Kidney (tissue), 14 donors: ENCODE measurements around the gene PSME2. TPM values are rescaled to one million over a fixed set of nuclear protein-coding genes. Genes with fewer than 3 reads are reported as not detected.

ENCODE experiments used
- DNase-seq, 5 donors: peaks; one replicate each; pipeline ENCODE4 v3.0.0-alpha.2; 2013 to 2020
- FAIRE-seq: peaks from 2 replicates; lab custom pipeline; 2012; peaks lifted over from hg19 to GRCh38; lab: Jason Lieb, UNC
- H3K27ac ChIP-seq, 2 donors: one replicate each; pipeline ENCODE4 v1.7.0; 2013; ENCODE audit warnings: low read depth in 2 of 2, low read length in 2 of 2, inconsistent platforms in 1 of 2
- H3K27me3 ChIP-seq: one replicate; pipeline ENCODE4 v1.7.1; 2013; ENCODE audit warnings: low read length, inconsistent platforms; ENCODE audit not compliant: control insufficient read depth, insufficient read depth
- H3K36me3 ChIP-seq, 3 donors: one replicate each; pipeline versions ENCODE4 v1.7.0 to v1.7.1; 2013; ENCODE audit warnings: low read length in 3 of 3, control low read depth in 1 of 3, inconsistent platforms in 1 of 3; ENCODE audit not compliant: insufficient read depth in 3 of 3, control insufficient read depth in 2 of 3
- H3K4me1 ChIP-seq, 3 donors: one replicate each; pipeline versions ENCODE4 v1.7.0 to v1.7.1; 2013; ENCODE audit warnings: low read length in 3 of 3, inconsistent platforms in 1 of 3, low read depth in 1 of 3; ENCODE audit not compliant: control insufficient read depth in 2 of 3, insufficient read depth in 2 of 3
- H3K4me3 ChIP-seq, 3 donors: one replicate each; pipeline versions ENCODE4 v1.7.0 to v1.8.1; 2013; ENCODE audit warnings: low read length in 3 of 3, control low read depth in 1 of 3, inconsistent platforms in 1 of 3
- H3K9ac ChIP-seq, 3 donors: one replicate each; pipeline versions ENCODE4 v1.7.0 to v1.7.1; 2013; ENCODE audit warnings: low read length in 3 of 3, control low read depth in 1 of 3, inconsistent platforms in 1 of 3
- H3K9me3 ChIP-seq, 3 donors: one replicate each; pipeline versions ENCODE4 v1.7.0 to v1.7.1; 2013; ENCODE audit warnings: low read length in 3 of 3, control low read depth in 1 of 3, inconsistent platforms in 1 of 3; ENCODE audit not compliant: control insufficient read depth in 2 of 3, insufficient read depth in 1 of 3
- intact Hi-C: fragments of 100-400 bp; cut with DNase I; formaldehyde crosslinking; loops from one replicate; pipeline ENCODE4 v1.11.1; 2022
- polyA plus RNA-seq: library from polyadenylated mRNA; stranded (reverse); fragments of 350-450 nt; fragmentation: Illumina TruSeq; extraction: RNeasy Lipid Tissue Mini Kit (QIAGEN cat#74804); gene quantifications from one replicate; pipeline ENCODE4 v1.2.3, GENCODE V29; 2014; ENCODE audit warnings: low read depth, low replicate concordance; ENCODE audit not compliant: insufficient read depth
- total RNA-seq: library from RNA; stranded (reverse); fragmentation: NEBNext Ultra II Directional; extraction: Animal tissue kit (Norgen Biotek cat#: 25700); gene quantifications from one replicate; pipeline ENCODE4 v1.2.1, GENCODE V29; 2021
- TF ChIP-seq, protein P1 (sequence below): IDR thresholded peaks from 3 replicates; pipeline ENCODE4 v1.5.1; 2012; ENCODE audit warnings: mild to moderate bottlenecking, moderate library complexity, borderline replicate concordance; ENCODE audit not compliant: insufficient read depth; ENCODE audit errors: extremely low read depth
- donor health status: control.
- donor health status: control.
- donor health status: control.
- donor health status: control.
- donor health status: control.
- donor health status: DM: yes; HTN: yes; CAD: no.
- donor health status: Normal renal cell carcinoma (clear cell type).

PSME2 gene
- total and polyA plus RNA-seq, 2 donors from 2014 or later = 148 to 289 TPM

DNA sequence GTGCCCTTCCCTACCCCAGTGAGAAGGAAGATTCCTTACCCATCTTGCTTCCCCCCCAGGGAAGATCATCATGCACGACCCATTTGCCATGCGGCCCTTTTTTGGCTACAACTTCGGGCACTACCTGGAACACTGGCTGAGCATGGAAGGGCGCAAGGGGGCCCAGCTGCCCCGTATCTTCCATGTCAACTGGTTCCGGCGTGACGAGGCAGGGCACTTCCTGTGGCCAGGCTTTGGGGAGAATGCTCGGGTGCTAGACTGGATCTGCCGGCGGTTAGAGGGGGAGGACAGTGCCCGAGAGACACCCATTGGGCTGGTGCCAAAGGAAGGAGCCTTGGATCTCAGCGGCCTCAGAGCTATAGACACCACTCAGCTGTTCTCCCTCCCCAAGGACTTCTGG, 43.0 kb downstream of the PSME2 start:
- H3K27me3 ChIP-seq = no peaks in the 10 kb centered on the region
- H3K4me3 ChIP-seq = no peak overlapping the region
- H3K27ac ChIP-seq = no peak overlapping the region
- H3K4me1 ChIP-seq = peaks cover 0 to 2% (median 0%) of the 10 kb centered on the region in 3 donors
- peaks cover 0 to 17% (median 15%) of the 10 kb centered on the region in 3 donors for H3K36me3 ChIP-seq
- H3K9ac ChIP-seq = no peak overlapping the region
- no peaks in the 10 kb centered on the region for H3K9me3 ChIP-seq
- intact Hi-C loops = no loop called here
- TF ChIP-seq, protein P1, sequence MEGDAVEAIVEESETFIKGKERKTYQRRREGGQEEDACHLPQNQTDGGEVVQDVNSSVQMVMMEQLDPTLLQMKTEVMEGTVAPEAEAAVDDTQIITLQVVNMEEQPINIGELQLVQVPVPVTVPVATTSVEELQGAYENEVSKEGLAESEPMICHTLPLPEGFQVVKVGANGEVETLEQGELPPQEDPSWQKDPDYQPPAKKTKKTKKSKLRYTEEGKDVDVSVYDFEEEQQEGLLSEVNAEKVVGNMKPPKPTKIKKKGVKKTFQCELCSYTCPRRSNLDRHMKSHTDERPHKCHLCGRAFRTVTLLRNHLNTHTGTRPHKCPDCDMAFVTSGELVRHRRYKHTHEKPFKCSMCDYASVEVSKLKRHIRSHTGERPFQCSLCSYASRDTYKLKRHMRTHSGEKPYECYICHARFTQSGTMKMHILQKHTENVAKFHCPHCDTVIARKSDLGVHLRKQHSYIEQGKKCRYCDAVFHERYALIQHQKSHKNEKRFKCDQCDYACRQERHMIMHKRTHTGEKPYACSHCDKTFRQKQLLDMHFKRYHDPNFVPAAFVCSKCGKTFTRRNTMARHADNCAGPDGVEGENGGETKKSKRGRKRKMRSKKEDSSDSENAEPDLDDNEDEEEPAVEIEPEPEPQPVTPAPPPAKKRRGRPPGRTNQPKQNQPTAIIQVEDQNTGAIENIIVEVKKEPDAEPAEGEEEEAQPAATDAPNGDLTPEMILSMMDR = no peak
- FAIRE-seq (no peak), DNase-seq (no peak)

- Histone ChIP-seq H3K9me3 (no peaks in the 10 kb centered on the region), H3K4me1 (peaks cover 0 to 2% (median 0%) of the 10 kb centered on the region in 3 donors), H3K4me3 (no peak overlapping the region), H3K9ac (no peak overlapping the region), H3K36me3 (peaks cover 0 to 23% (median 15%) of the 10 kb centered on the region in 3 donors), H3K27ac (no peak overlapping the region), H3K27me3 (no peaks in the 10 kb centered on the region)
- TF ChIP-seq, protein P1 = no peak
- DNase-seq (no peak), FAIRE-seq (no peak)
- intact Hi-C loops = no loop called here
Measured at GRCh38 chr14:24102357-24103048, 43.9 kb downstream of the PSME2 start.

GRCh38 chr14:24100982-24101494, 45.4 kb downstream of the PSME2 start:
- H3K36me3 ChIP-seq = peaks cover 0 to 31% (median 16%) of the 10 kb centered on the region in 3 donors
- TF ChIP-seq, protein P1 = no peak
- H3K27ac ChIP-seq = no peak overlapping the region
- H3K27me3 ChIP-seq = no peaks in the 10 kb centered on the region
- peak overlapping the region in 1 of 3 donors; percentile 16 for H3K9ac ChIP-seq
- peaks cover 0 to 6% (median 0%) of the 10 kb centered on the region in 3 donors for H3K4me1 ChIP-seq
- FAIRE-seq = no peak
- intact Hi-C loops = no loop called here
- no peaks in the 10 kb centered on the region for H3K9me3 ChIP-seq
- H3K4me3 ChIP-seq = no peak overlapping the region
- no peak for DNase-seq
